Gastrocnemius medialis (tissue), 4 donors: ENCODE measurements around the gene C13orf46.

Experiments
- CTCF ChIP-seq, 5 experiments: fragments of 450-650 bp in 3 of 5; fragments of 200-600 bp in 2 of 5; sonication (generic) in 2 of 5; IDR thresholded peaks in 4 of 5; conservative IDR thresholded peaks in 1 of 5; 1 replicate in 4 of 5; 2 replicates in 1 of 5; pipeline ENCODE4 v1.5.1; 2016 to 2019; ENCODE audit warnings: antibody characterized with exemption in 5 of 5, mild to moderate bottlenecking in 3 of 5, moderate library complexity in 3 of 5
- POLR2A ChIP-seq, 2 donors: fragments of 450-650 bp; IDR thresholded peaks; one replicate each; pipeline ENCODE4 v1.6.1; 2017; ENCODE audit warnings: antibody characterized with exemption in 2 of 2, mild to moderate bottlenecking in 2 of 2, moderate library complexity in 2 of 2

- no peak for TF ChIP-seq CTCF (IDR thresholded peaks at IDR 0.05 in 4 of 5, conservative IDR thresholded peaks at IDR 0.05 in 1 of 5)
- no peak for TF ChIP-seq POLR2A (IDR thresholded peaks at IDR 0.05)
Measured at GRCh38 chr13:113952983-113953520, 20.8 kb downstream of the C13orf46 start.
